ENCODE data around the gene COMT. TPM values are rescaled to one million over a fixed set of nuclear protein-coding genes. Genes with fewer than 3 reads are reported as not detected.

COMT gene
- polyA plus RNA-seq, 1 experiment = 332 TPM

GRCh38 chr22:19980766-19981165 is 39.2 kb downstream of the COMT start:
- CTCF ChIA-PET = interaction anchor here (2.6 kb wide), 1 partner anchor 10 kb away, joined by 16 read pairs; no protein-coding TSS in a partner anchor
- H3K36me3 ChIP-seq (ENCODE audit: control insufficient read depth, insufficient read depth, low read length) = peaks cover 2% of the 10 kb centered on the region
- H3K27me3 ChIP-seq (ENCODE audit: control insufficient read depth, insufficient read depth, low read length) = no peaks in the 10 kb centered on the region
- no peak for DNase-seq (ENCODE audit: low read depth)
- TF ChIP-seq CTCF (IDR thresholded peaks at IDR 0.05; ENCODE audit: insufficient read depth, low read depth, low read length) = no peak
- H3K4me3 ChIP-seq (ENCODE audit: low read depth, low read length) = no peak overlapping the region
- POLR2A ChIA-PET = no interaction called here

- ChIA-PET POLR2A (no interaction called here), CTCF (interaction anchor here (2.6 kb wide), 1 partner anchor 10 kb away, joined by 16 read pairs; no protein-coding TSS in a partner anchor)
Observed at GRCh38 chr22:19981171-19981960, 39.8 kb downstream of the COMT start.

GRCh38 chr22:19981961-19982920 is 40.7 kb downstream of the COMT start:
- no peak overlapping the region for H3K4me3 ChIP-seq (ENCODE audit: low read depth, low read length)
- no peak for DNase-seq (ENCODE audit: low read depth)
- POLR2A ChIA-PET = no interaction called here
- no peak for TF ChIP-seq CTCF (IDR thresholded peaks at IDR 0.05; ENCODE audit: insufficient read depth, low read depth, low read length)
- H3K27me3 ChIP-seq (ENCODE audit: control insufficient read depth, insufficient read depth, low read length) = no peaks in the 10 kb centered on the region
- H3K36me3 ChIP-seq (ENCODE audit: control insufficient read depth, insufficient read depth, low read length) = peaks cover 2% of the 10 kb centered on the region
- CTCF ChIA-PET = interaction anchor here (2.6 to 3.1 kb wide), 2 partner anchors 11 to 12 kb away, joined by 12 to 16 read pairs; no protein-coding TSS in a partner anchor

More at GRCh38 chr22:19981171-19981960, 39.8 kb downstream of the COMT start:
- Histone ChIP-seq H3K36me3 (ENCODE audit: control insufficient read depth, insufficient read depth, low read length) (peaks cover 2% of the 10 kb centered on the region), H3K27me3 (ENCODE audit: control insufficient read depth, insufficient read depth, low read length) (no peaks in the 10 kb centered on the region), H3K4me3 (ENCODE audit: low read depth, low read length) (no peak overlapping the region)
- no peak for DNase-seq (ENCODE audit: low read depth)
- no peak for TF ChIP-seq CTCF (IDR thresholded peaks at IDR 0.05; ENCODE audit: insufficient read depth, low read depth, low read length)

GRCh38 chr22:19982991-19983578 is 41.5 kb downstream of the COMT start:
- H3K27me3 ChIP-seq (ENCODE audit: control insufficient read depth, insufficient read depth, low read length) = no peaks in the 10 kb centered on the region
- CTCF ChIA-PET = interaction anchor here (3.1 kb wide), 1 partner anchor 13 kb away, joined by 12 read pairs; no protein-coding TSS in a partner anchor
- DNase-seq (ENCODE audit: low read depth) = no peak
- peaks cover 2% of the 10 kb centered on the region for H3K36me3 ChIP-seq (ENCODE audit: control insufficient read depth, insufficient read depth, low read length)
- H3K4me3 ChIP-seq (ENCODE audit: low read depth, low read length) = no peak overlapping the region
- TF ChIP-seq CTCF (IDR thresholded peaks at IDR 0.05; ENCODE audit: insufficient read depth, low read depth, low read length) = no peak
- POLR2A ChIA-PET = no interaction called here

All from BJ (cell line).